ENCODE results near the gene SARS1.
A peak's percentile ranks its signal among the peaks of the same experiment; 100 is the strongest.
"Not testable (repeated sequence)": the region's sequence is repeated elsewhere in the genome, so short reads cannot be mapped to it uniquely, and the experiment has no call there.

Gene SARS1

DNA sequence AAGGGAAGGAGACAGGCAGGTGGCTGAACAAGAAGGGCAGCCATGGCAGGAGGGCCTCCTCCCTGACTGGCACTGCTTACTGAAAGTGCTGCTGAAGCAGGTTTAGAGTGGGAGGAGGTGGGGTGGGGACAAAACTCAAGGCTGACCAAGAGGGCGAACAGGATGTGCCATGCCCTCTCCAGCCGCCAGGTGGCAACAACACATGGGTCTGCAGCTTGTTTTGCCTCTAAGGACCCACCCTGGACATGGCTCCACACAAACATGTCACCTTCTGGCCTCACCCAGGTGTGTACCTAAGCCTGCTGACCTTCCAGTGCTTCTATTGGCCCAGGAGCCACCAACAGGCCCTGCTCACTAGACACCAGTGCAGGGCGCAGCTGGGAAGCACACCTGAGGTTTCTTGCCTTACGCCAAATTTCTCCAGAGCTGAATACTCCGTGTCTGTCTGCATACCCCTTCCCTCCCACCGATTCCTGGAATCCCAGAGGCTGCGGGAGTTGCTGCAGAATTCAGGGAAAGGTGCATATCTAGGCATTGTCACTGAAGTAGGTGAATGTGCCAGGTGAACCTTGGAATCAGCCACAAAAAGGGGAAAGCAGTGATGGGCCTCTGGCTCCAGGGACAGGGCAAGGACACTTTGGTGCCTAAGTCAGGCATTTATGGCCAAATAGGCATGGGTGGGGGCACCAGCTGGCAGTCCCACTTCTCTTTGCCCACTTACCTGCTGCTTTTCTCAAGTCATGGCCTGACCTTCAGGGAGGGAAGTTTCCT, 63.9 kb downstream of the SARS1 start:
- DNase-seq (ENCODE audit: low read depth): peak; percentile 19

DNA sequence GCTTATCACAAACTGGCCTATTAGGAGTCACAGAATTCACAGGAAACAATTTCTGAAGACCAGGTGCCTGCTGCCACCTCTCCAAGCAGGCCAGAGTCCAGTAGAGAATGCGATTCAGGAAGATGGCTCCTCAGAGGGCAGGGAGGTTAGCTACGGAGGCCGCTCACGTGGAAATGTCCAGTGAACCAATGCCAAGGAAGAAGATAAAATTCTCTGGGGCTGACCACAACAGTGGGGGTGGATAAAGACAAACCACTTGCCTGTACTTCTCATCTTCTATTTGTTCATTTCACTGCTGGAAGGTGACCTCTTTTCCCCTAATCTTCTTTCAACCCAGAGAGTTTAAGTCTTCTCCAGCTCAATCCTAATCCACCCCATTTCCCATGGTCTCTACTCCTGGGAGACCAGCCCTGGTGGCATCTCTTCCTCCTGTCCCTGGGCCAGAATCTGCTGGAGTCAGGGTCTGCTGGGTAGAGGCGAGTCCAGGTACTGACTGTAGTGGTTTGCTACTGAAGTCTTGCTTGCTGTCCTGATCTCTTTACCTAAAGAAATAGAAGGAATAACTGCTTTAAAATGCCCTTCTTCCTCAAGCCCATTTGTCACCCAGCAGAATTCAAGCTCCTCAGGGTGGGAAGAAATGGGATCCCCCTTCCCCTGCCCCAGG, 66.0 kb downstream of the SARS1 start:
- DNase-seq (ENCODE audit: low read depth): no peak

DNA sequence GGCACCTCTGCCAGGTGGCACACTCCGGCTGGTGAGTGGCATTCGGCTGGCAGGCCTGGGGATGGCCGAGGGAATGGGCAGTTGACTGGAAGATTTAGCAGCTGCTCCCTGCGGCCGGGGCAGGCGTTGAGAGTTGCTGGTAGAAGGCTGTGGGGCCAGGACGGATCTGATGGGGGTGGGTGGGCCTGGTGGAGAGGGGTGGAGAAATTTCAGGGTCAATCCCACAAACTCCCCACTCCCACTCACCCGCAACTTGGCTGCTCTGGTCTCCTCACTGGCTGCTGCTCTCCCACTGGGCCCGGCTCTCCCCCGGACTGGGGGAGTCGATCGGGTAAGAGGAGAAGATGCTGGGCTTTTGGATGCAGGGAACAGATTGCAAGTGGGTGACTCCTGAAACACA, 67.1 kb downstream of the SARS1 start:
- DNase-seq (ENCODE audit: low read depth): no peak

DNA sequence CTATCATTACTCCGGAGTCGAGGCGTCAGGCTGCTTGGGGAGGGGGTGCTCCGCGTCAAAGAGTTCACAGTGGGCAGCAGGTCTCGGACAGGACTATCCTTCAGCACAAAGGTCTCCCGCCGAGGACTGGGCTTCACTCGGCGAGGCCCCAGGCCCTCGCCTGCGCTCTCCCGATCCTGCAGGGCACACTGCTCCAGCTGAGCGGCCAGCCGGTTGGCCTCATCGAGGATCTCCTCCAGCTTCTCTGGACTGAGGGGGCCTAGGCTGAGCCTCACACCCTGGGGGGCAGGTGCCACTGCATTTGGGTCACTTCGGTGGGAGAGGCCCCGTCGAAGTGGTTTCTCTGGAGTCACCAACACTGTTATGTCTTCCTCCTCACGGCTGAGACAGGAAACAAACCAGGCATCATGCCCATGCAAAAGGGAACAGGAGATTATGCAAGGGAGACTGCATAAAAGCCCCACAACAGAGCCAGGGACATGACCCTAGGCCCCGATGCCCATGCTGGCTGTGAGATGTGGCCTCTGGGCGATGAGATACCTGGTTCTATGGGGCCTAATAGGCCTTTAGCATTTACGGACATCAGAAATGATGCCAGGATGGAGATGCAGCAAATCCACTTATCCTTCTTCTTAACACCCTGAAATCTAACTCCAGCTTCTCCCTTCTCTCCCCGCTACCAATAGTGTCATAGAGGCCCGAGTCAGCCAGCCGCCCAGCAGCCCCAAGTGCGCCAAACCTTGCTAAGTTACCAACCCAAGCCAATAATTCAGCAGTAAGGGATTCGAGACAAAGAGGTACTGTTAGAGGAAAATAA, 68.2 kb downstream of the SARS1 start:
- DNase-seq (ENCODE audit: low read depth): no peak

DNA sequence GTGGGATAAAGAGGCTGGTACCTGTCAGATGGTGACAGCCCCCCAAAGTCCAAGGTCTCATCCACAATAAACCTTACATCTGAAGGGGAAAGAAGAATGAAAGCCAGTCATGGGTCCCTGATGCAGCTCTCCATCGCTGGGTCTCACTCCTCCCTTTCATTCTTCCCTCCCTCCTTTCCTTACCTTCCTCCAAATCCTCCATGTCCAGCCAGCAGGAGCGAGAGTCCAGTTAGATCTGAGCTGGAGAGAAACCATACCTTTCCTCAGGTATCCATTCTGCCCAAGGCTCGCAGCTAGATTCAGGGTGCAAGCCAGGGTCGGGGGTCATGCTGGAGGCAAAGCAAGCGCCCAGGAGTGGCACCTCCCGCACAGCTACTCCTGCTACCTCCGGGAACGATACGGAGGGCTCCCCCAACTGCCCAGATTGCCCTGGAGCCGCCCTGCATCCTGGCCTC, 68.8 kb downstream of the SARS1 start:
- no peak for DNase-seq (ENCODE audit: low read depth)

DNA sequence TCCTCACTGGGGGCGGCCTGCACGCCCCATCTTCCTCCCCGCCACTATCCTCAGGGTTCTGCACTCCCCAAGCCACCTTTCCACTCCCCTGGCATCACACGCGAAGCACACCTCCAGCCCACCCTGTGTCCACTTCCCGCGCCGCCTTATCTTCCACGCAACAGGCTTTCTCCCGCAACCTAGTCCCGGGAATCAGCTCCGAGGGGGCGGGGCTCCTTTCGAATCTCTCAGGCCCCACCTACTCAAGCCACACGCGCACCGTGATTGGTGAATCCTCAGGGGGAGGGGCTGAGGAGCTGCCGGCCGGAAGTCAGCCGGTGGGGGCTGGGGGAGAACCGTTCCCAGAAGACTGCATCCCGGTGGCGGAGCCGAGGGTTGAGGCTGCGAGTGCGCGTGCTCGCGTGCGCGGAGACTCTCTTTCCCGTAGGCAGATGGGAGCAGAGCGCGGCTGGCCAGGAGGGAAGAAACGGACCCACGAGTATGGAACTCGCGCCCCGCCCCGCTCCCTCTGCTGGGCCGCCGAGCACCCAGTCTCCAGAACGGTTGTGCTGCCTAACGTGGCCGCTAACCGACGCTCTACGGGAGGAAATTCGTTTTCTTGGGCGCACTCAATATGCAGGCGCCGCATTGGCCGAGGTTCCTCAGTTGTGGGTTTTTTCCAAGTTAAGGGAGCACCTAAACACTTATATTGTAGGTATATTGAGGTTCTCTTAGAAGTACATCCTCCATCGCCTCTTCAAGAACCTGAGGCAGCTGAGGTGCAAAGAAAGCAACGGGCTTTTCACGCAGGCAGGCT, 69.4 kb downstream of the SARS1 start, which contains the start of gene PSRC1:
TSS of gene PSRC1 (minus strand) at position 194 of the 796 bp plus-strand sequence.
- peak; percentile 62 for DNase-seq (ENCODE audit: low read depth)

DNA sequence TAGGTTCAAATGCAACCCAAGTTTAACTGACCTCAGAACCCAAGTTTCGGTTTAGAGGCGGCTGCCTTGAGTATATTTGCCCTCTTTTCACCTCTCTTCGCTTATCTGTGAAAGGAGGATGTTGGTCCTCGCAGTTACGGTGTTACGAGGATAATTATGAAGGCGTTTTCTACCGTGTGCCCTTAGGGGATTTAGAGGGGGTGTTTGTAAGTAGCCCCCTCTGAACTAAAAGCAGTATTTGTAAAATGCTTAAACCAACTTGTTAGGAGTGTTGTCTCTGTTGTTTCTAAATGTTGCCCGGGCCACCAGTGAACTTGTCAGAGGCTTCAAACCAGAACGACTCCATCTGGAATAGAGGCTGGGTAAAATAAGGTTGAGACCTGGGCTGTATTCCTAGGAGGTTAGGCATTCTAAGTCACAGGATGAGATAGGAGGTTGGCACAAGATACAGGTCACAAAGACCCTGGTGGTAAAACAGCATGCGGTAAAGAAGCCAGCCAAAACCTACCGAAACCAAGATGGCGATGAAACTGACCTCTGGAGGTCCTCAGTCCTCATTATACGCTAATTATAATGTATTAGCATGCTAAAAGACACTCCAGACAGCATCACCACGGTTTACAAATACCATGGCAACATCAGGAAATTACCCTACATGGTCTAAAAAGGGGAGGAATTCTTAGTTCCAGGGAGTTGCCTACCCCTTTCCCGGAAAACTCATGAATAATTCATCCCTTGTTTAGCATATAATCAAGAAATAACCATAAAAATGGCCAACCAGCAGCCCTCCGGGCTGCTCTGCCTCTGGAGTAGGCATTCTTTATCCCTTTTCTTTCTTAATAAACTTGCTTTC, 70.3 kb downstream of the SARS1 start:
- no peak for DNase-seq (ENCODE audit: low read depth)

DNA sequence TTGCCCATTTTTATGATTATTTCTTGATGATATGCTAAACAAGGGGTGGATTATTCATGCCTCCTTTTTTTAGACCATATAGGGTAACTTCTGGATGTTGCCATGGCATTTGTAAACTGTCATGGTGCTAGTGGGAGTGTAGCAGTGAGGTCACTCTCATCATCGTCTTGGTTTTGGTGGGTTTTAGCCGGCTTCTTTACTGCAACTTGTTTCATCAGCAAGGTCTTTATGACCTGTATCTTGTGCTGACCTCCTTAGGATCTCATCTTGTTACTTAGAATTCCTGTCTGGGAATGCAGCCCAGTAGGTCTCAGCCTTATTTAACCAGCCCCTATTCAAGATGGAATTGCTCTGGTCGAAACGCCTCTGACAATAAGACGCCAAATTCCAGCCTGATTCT, 73.0 kb downstream of the SARS1 start:
- DNase-seq (ENCODE audit: low read depth): not testable (repeated sequence)
